Activated naive CD8-positive, alpha-beta T cell treated with anti-CD3 and anti-CD28 coated beads, Interleukin-2, amount 50 U/mL, for 24 hours (primary cell): ENCODE results near the gene SMIM38.
A peak's percentile ranks its signal among the peaks of the same experiment; 100 is the strongest.

ENCODE experiments used
- ATAC-seq: fragments of 150-1000 bp; cut with Tn5 transposase; one replicate; pipeline ENCODE4 v1.10.0; 2021
- DNase-seq: peaks from one replicate; pipeline ENCODE4 v3.0.0; 2021
- H3K27ac Mint-ChIP-seq: one replicate; pipeline ENCODE4 v1.8.0; 2021; ENCODE audit warnings: mild to moderate bottlenecking, mixed read lengths
- H3K27me3 Mint-ChIP-seq: one replicate; pipeline ENCODE4 v1.8.0; 2021; ENCODE audit warnings: mixed read lengths
- H3K36me3 Mint-ChIP-seq: one replicate; pipeline ENCODE4 v1.8.0; 2021; ENCODE audit warnings: low read depth, mixed read lengths
- H3K4me1 Mint-ChIP-seq: one replicate; pipeline ENCODE4 v1.8.0; 2021; ENCODE audit warnings: mixed read lengths
- H3K4me3 Mint-ChIP-seq: one replicate; pipeline ENCODE4 v1.8.0; 2021; ENCODE audit warnings: mild to moderate bottlenecking, moderate library complexity, mixed read lengths
- H3K9me3 Mint-ChIP-seq: one replicate; pipeline ENCODE4 v1.8.0; 2021; ENCODE audit warnings: mixed read lengths

The SMIM38 gene

DNA sequence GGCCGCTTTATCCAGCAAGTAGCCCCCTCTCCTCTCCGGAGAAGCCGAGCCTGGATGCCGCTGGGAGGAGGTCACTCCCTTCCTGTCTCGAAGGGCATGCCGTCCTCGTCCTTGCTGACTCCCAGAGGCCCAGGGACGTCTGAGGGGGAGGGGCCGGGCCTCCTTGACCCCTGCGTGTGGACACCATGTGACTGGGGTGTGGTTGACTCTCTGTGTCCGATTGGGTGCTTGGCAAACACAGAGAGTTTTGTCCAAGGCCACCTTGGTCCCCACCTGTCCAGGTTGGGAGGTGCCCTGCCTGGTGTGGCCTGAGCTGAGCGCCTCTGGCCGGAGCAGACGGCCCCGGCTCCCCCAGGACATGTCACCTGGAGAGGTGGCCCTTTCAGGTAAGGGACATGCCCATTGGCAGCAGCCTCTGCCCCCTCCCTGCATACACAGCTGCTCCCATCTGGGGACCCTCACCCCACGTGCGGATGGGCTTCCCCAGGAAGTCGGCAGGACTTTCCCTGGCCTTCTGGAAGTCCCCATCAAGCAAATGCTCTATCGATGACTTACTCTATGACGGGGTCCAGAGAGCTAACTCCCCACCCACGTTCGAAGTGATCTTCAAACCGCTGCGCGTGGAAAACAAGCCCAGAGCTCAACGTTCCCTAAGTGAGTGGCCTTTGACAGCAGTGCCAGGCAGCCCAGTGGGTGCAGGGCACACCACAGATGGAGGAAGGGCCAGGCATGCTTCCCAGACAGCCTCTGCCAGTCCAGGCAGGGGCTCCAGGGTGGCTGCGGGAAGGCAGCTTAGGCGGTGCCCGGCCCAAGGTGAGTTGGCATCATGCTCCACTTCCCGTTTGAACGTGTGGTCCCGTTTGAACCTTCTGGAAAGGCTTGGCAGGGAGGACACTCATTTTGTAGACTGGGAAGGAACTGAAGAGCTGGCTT, at the start of gene SMIM38:
Gene SMIM38 (plus strand): TSS at position 634 of the 933 bp plus-strand sequence. CDS start 1,912 bp downstream, outside the sequence.
- Mint-ChIP-seq H3K4me1 (peaks cover 18% of the 10 kb centered on the region), H3K4me3 (peak within 1 kb of the TSS; percentile 21), H3K27ac (peak within 1 kb of the TSS; percentile 35), H3K36me3 (no peaks in the 10 kb centered on the region), H3K9me3 (no peaks in the 10 kb centered on the region), H3K27me3 (peaks cover 2% of the 10 kb centered on the region)
- DNase-seq (peak; percentile 27), ATAC-seq (peak; percentile 65)

DNA sequence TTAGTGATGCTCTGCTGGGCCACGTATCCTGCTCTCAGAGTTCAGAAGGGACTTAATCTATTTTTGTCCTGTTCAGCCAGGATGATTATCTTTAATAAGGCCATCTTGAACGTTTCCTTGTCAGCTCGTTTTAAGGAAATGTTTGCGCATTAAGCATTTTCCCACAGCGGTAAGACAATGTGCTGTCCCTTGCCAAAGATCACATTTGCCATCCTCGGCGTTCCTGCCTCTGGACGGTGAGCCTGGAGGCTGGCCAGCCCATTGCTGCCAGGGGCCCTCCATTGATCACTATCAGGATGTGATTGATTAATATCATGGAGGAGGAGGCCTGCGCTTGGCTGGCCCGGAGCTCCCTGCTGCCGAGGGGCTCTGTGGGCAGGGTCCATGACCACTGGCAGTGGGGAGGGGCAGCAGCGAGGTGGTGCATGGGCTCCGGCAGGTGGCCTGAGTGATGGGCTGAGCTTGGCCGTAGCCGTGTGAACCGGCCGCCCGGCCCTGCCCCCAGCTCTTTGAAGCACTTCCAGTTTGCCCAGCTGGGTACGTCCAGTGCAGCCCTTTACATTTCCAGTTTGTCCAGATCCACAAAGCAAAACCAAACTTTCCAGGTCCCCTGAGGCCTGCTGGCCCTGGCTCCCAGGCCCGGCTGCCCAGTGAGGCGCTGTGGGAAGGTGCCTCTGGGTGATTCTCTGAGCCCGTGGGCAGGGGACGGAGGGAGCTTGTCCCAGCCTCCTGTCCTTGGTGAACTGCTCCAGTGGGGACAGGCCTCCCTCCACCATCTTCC, 49.5 kb upstream of the SMIM38 start:
- no peak for DNase-seq
- H3K4me3 Mint-ChIP-seq: no peak overlapping the region
- ATAC-seq: no peak
- H3K27me3 Mint-ChIP-seq: peaks cover 6% of the 10 kb centered on the region
- H3K36me3 Mint-ChIP-seq: no peaks in the 10 kb centered on the region
- H3K9me3 Mint-ChIP-seq: peaks cover 8% of the 10 kb centered on the region
- H3K4me1 Mint-ChIP-seq: no peaks in the 10 kb centered on the region
- H3K27ac Mint-ChIP-seq: no peak overlapping the region

DNA sequence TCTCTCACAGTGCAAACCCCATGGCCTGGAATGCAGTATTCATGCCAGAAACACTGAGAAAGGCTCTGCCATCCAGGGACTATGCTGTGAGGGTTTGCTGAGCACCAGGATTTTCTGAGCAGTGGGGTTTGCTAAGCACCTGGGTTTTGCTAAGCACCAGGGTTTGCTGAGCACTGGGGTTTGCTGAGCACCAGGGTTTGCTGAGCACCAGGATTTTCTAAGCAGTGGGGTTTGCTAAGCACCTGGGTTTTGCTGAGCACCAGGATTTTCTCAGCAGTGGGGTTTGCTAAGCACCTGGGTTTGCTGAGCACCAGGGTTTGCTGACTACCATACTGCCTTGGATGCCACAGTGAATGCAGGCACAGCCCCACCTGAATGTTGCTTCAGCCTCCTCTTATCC, 48.3 kb upstream of the SMIM38 start:
- no peak overlapping the region for H3K4me3 Mint-ChIP-seq
- peaks cover 8% of the 10 kb centered on the region for H3K9me3 Mint-ChIP-seq
- peaks cover 6% of the 10 kb centered on the region for H3K27me3 Mint-ChIP-seq
- DNase-seq (no peak), ATAC-seq (no peak)
- H3K36me3 Mint-ChIP-seq: no peaks in the 10 kb centered on the region
- no peaks in the 10 kb centered on the region for H3K4me1 Mint-ChIP-seq
- H3K27ac Mint-ChIP-seq: no peak overlapping the region

DNA sequence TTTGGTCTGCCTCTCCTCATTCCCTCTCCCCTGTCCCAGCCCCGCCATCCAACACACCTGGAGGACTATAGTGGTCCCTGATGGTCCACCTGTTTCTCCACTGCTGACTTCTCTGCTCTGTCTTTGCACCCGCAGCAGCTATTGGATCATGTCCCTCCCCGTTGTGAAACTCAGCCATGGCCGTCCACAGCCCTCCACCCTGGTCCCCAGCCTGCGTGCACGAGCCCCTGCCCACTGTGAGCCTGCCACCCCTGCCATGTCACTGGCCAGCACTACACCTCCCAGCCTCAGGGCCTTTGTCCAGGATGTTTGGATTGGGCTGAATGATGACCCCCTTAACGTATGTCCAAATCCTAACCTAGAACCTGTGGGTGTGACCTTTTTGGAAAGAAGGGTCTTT, 47.7 kb upstream of the SMIM38 start:
- no peak for ATAC-seq
- H3K27ac Mint-ChIP-seq: no peak overlapping the region

DNA sequence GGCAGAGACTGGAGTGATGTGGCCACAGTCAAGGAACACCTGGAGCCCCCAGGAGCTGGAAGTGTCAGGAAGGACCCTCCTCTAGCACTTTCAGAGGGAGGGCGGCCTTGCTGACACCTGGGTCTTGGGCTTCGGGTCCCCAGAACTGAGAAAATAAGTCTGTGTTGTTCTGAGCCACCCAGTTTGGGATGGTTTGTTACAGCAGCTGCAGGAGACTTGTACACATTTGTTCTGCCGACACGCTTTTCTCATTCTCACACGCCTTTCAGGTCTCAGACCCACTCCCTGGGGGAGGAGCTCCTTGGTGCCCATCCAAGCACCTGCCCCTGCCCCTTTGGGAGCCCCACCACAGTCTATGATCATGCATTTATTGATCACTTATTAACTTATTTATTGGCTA, 47.2 kb upstream of the SMIM38 start:
- DNase-seq (no peak), ATAC-seq (no peak)
- Mint-ChIP-seq H3K4me3 (no peak overlapping the region), H3K4me1 (no peaks in the 10 kb centered on the region), H3K27ac (no peak overlapping the region), H3K36me3 (no peaks in the 10 kb centered on the region), H3K27me3 (peaks cover 6% of the 10 kb centered on the region), H3K9me3 (peaks cover 8% of the 10 kb centered on the region)

More for the DNA sequence above, 47.7 kb upstream of the SMIM38 start:
- no peaks in the 10 kb centered on the region for H3K4me1 Mint-ChIP-seq
- no peaks in the 10 kb centered on the region for H3K36me3 Mint-ChIP-seq
- no peak for DNase-seq
- H3K27me3 Mint-ChIP-seq: peaks cover 6% of the 10 kb centered on the region
- peaks cover 8% of the 10 kb centered on the region for H3K9me3 Mint-ChIP-seq
- H3K4me3 Mint-ChIP-seq: no peak overlapping the region

DNA sequence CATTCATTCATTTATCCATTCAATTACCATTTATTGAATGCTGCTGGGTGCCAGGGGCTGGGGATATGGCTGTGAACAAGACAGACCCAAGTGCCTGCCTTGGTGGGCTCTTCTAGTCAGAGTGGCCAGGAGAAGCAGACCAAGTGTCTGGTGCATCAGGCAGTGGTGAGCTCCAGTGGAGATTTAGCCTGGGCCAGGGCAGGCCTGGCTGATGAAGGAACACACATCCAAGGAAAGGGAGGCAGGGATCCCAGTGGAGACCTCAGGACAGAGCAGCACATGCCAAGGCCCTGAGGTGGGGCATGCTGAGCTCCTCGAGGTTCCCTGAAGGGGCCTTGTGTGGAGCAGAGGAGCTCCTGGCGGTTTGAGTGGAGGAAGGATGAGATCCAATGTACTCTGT, 46.6 kb upstream of the SMIM38 start:
- Mint-ChIP-seq H3K27me3 (peaks cover 2% of the 10 kb centered on the region), H3K27ac (no peak overlapping the region), H3K9me3 (peaks cover 8% of the 10 kb centered on the region), H3K4me1 (no peaks in the 10 kb centered on the region), H3K36me3 (no peaks in the 10 kb centered on the region), H3K4me3 (no peak overlapping the region)
- DNase-seq (no peak), ATAC-seq (no peak)

DNA sequence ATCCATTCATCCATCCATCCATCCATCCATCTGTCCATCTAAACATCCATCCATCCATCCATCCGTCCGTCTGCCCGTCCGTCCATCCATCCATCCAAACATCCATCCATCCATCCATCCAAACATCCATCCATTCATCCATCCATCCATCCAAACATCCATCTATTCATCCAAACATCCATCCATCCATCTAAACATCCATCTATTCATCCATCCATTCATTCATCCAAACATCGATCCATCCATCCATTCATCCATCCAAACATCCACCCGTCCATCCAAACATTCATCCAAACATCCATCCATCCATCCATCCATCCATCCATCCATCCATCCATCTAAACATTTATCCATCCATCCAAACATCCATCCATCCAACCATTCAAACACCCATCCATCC, 45.3 kb upstream of the SMIM38 start:
- Mint-ChIP-seq H3K27me3 (peaks cover 2% of the 10 kb centered on the region), H3K27ac (no peak overlapping the region), H3K4me1 (no peaks in the 10 kb centered on the region), H3K4me3 (no peak overlapping the region), H3K9me3 (peaks cover 8% of the 10 kb centered on the region), H3K36me3 (no peaks in the 10 kb centered on the region)
- ATAC-seq (no peak), DNase-seq (no peak)

DNA sequence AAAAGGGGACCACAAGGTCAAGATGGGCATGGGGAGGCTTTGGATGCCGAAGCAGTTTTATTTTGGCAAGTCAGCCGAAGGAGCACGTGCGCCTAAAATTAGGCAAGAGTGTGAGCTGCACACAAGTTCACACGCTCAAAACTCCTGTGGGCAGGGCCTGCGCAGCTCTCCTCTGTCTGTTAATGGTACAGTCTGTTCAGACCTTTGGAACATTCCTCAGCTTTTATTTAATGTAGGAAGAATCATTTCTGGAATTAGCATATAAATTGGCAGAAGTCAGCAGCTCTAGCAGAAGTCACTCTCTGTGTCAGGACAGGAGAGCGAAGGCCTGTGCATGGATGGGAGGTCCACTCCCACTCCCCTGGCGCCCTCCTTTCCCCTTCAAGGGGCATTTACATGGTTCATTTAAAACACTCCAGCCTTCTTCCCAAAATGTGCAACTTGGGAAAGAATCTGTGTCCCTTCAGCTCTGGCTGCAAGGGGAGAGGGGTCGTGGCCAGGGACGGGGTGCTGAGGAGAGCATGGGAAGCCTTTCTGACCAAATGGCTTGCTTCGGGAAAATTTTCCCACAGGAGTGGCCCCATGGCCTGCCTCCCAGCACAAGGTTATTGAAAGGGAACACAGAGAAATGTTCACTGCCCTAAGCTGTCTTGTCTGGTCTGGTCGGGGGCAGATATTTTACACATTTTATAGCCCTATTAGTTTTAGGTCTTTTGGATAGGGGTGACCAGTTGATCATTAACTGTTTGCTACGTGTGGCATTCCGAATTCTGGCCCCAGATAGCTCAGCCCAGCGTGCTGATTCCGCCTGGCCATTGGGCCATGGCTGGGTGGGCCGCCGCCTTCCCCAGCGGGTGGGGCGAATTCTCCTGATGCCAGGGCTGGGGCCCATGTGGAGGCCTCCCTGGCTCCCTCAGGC, 43.9 kb upstream of the SMIM38 start:
- Mint-ChIP-seq H3K36me3 (no peaks in the 10 kb centered on the region), H3K4me3 (no peak overlapping the region), H3K27ac (no peak overlapping the region), H3K4me1 (no peaks in the 10 kb centered on the region), H3K27me3 (peaks cover 2% of the 10 kb centered on the region), H3K9me3 (peaks cover 8% of the 10 kb centered on the region)
- DNase-seq (no peak), ATAC-seq (no peak)

DNA sequence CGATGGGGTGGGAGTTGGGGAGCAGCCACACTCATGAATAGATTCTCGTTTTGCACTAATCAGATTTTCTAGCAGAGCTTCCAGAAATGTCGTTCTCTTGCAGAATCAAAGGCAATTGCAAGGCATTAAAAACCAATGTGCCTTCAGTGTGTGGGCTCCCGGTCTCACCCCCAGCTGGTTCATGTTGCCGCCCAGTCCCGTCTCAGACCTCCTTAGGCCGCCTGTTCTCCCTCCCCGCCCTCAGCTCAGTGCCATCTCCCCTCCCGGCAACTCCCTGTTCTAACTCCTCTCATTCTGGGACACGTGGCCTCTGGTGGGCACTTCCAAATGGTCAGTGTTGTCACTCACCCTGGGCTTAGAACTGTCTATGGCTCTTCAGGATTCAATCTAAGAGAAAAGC, 42.5 kb upstream of the SMIM38 start:
- no peak for ATAC-seq
- Mint-ChIP-seq H3K4me3 (no peak overlapping the region), H3K27me3 (no peaks in the 10 kb centered on the region), H3K36me3 (no peaks in the 10 kb centered on the region), H3K4me1 (no peaks in the 10 kb centered on the region), H3K27ac (no peak overlapping the region), H3K9me3 (peaks cover 8% of the 10 kb centered on the region)
- DNase-seq: no peak

DNA sequence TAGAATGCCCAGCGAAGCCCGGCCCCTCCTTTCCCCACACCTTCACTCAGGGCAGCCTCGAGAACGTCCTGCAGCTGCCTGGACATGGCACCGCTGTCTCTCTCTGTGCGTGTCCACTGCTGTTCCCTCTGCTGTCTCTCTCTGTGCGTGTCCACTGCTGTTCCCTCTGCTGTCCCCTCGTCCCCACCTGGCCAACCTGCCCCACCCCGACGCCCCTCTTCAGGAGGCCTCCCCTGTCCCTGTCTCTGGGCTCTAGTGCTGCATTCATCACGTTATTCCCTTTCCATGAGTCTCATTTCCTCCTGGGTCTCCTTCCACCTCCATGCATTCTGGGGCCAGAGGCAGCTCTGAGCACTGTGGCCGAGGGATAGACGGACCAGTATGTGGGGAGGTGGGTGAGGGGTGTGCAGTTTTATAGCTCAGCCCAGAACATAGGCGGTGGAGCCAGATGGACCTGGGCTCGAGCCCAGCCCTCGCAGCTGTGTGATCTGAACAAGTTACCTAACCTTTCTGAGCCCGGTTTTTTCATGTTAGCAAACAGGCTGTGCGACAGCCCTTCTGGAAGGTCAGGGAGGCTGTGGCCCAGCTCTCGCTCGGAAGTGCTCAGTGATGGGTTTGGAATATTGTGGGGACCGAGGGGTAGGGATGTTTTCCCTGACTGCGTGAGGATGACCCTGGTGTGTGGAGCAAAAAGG, 41.9 kb upstream of the SMIM38 start:
- H3K27me3 Mint-ChIP-seq: no peaks in the 10 kb centered on the region
- no peak for DNase-seq
- H3K36me3 Mint-ChIP-seq: no peaks in the 10 kb centered on the region
- H3K27ac Mint-ChIP-seq: no peak overlapping the region
- ATAC-seq: no peak
- peaks cover 8% of the 10 kb centered on the region for H3K9me3 Mint-ChIP-seq
- H3K4me1 Mint-ChIP-seq: no peaks in the 10 kb centered on the region
- no peak overlapping the region for H3K4me3 Mint-ChIP-seq

DNA sequence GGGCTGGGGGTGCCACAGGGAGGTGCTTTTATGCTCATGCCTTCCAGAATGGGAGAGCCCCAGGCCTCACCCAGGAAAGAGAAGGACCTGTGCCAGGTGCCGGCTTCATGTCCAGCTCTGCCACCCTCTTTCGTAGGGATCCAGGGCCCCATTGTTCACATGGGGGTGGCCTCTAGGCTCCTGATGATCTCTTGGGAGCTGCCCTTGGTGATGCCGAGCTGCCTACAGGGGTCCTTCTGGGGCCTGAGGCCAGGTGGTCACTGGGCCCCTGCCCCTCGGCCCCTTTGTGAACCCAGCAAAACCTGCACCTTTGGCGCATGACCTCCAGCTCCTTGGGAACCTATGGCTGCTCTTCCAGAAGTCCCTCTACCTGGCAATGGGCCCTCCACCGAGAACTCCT, 41.4 kb upstream of the SMIM38 start:
- DNase-seq (no peak), ATAC-seq (no peak)
- no peaks in the 10 kb centered on the region for H3K4me1 Mint-ChIP-seq
- H3K4me3 Mint-ChIP-seq: no peak overlapping the region
- H3K9me3 Mint-ChIP-seq: peaks cover 8% of the 10 kb centered on the region
- no peaks in the 10 kb centered on the region for H3K27me3 Mint-ChIP-seq
- H3K36me3 Mint-ChIP-seq: no peaks in the 10 kb centered on the region
- no peak overlapping the region for H3K27ac Mint-ChIP-seq

DNA sequence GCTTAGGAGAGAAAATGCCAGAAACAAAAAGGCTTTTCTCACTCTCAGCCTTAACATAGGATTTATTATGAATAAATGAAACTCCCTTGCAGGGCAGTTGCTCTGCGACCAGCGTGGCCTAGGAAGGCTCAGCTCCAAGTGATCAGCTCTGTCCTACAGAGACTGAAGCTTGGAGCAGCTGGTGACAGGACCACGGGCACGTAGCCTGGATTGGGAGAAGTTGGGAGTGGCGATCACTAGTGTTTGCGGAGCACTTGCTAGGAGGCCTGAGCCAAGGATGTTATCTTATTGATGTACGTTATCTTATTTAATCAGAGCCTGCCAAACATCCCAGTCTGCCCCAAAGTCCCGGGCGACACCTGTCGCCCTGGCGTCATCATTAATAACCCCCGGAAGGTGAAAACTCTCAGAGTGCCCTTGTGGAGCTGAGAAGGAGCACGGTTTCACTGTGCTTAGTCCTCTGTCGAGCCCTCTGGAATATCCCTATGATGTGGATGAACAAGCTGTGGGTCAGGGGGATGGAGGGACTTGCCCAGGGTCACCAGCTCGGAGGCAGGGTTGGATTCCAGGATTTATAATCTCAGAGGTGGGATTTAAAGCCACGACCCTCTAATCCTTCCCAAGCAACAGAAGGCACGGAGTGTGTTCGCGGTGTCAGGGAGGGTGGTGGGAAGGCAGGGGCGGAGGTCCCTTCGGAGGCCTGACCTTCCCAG, 40.8 kb upstream of the SMIM38 start:
- H3K27ac Mint-ChIP-seq: no peak overlapping the region
- ATAC-seq (no peak), DNase-seq (no peak)
- H3K9me3 Mint-ChIP-seq: peaks cover 8% of the 10 kb centered on the region
- H3K36me3 Mint-ChIP-seq: no peaks in the 10 kb centered on the region
- no peaks in the 10 kb centered on the region for H3K27me3 Mint-ChIP-seq
- no peak overlapping the region for H3K4me3 Mint-ChIP-seq
- H3K4me1 Mint-ChIP-seq: no peaks in the 10 kb centered on the region
